Amygdala (tissue), 56 donors: Measurements from ENCODE around the gene PXMP2.
"Not testable (repeated sequence)": the region's sequence is repeated elsewhere in the genome, so short reads cannot be mapped to it uniquely, and the experiment has no call there.

Experiments used
- DNase-seq, 56 donors: peaks; one replicate each; lab custom pipeline; 2025; lab: John Stamatoyannopoulos, UW

PXMP2 gene

GRCh38 chr12:132690112-132690511 lies 2.7 kb downstream of the PXMP2 start:
- DNase-seq: no peak

GRCh38 chr12:132692030-132692429 lies 4.6 kb downstream of the PXMP2 start:
- not testable (repeated sequence) for DNase-seq

- DNase-seq: not testable (repeated sequence)
Observed at GRCh38 chr12:132694888-132695287, 7.5 kb downstream of the PXMP2 start.

- DNase-seq: no peak
Observed at GRCh38 chr12:132695431-132695830, 8.0 kb downstream of the PXMP2 start.

GRCh38 chr12:132698341-132698740 lies 11.0 kb downstream of the PXMP2 start:
- no peak for DNase-seq

GRCh38 chr12:132700212-132700822 lies 12.9 kb downstream of the PXMP2 start:
- no peak for DNase-seq

- DNase-seq: no peak
Observed at GRCh38 chr12:132702640-132703039, 15.3 kb downstream of the PXMP2 start.

GRCh38 chr12:132703641-132704040 lies 16.3 kb downstream of the PXMP2 start:
- no peak for DNase-seq

- no peak for DNase-seq
Observed at GRCh38 chr12:132707241-132707640, 19.9 kb downstream of the PXMP2 start.

GRCh38 chr12:132708150-132708549 lies 20.8 kb downstream of the PXMP2 start:
- DNase-seq: no peak

GRCh38 chr12:132710043-132710404 lies 22.6 kb downstream of the PXMP2 start:
- peak in 6 of 56 donors; percentile 23 to 56 (median 36) for DNase-seq

GRCh38 chr12:132710405-132711079 lies 23.2 kb downstream of the PXMP2 start, which contains the start of gene PGAM5:
TSS of gene PGAM5 (plus strand) at chr12:132710842. CDS start at chr12:132710877, 35 bp downstream.
- peak in 52 of 56 donors; percentile 20 to 86 (median 62) for DNase-seq

- peak in 1 of 56 donors; percentile 51 for DNase-seq
Observed at GRCh38 chr12:132711080-132711843, 23.9 kb downstream of the PXMP2 start.

GRCh38 chr12:132713123-132713522 lies 25.7 kb downstream of the PXMP2 start:
- DNase-seq: no peak

GRCh38 chr12:132715874-132716273 lies 28.5 kb downstream of the PXMP2 start:
- no peak for DNase-seq

GRCh38 chr12:132716356-132716755 lies 29.0 kb downstream of the PXMP2 start:
- DNase-seq: no peak

- no peak for DNase-seq
Observed at GRCh38 chr12:132717011-132717410, 29.6 kb downstream of the PXMP2 start.

GRCh38 chr12:132717531-132718387 lies 30.4 kb downstream of the PXMP2 start:
- no peak for DNase-seq

- DNase-seq: no peak
Observed at GRCh38 chr12:132718644-132719043, 31.3 kb downstream of the PXMP2 start.

GRCh38 chr12:132719141-132719953 lies 32.0 kb downstream of the PXMP2 start:
- no peak for DNase-seq
